Karpas-422 (cell line): ENCODE measurements around the gene OST4. TPM values are rescaled to one million over a fixed set of nuclear protein-coding genes. Genes with fewer than 3 reads are reported as not detected.
"Not testable (repeated sequence)": the region's sequence is repeated elsewhere in the genome, so short reads cannot be mapped to it uniquely, and the experiment has no call there.

Experiments used
- DNase-seq: peaks from one replicate; pipeline ENCODE4 v3.0.0-alpha.2; 2015
- H2AFZ ChIP-seq: fragments of 200-600 bp; sonication (generic); 2 replicates; pipeline ENCODE4 v1.6.1; 2014; ENCODE audit warnings: antibody characterized with exemption, low read length, mixed read lengths
- H3K27ac ChIP-seq: fragments of 200-600 bp; sonication (generic); 2 replicates; pipeline ENCODE4 v1.5.1; 2014; ENCODE audit warnings: mild to moderate bottlenecking, low read length, moderate library complexity
- H3K27me3 ChIP-seq: fragments of 200-600 bp; sonication (generic); 2 replicates; pipeline ENCODE4 v1.6.1; 2014; ENCODE audit warnings: low read length, mixed read lengths
- H3K36me3 ChIP-seq: fragments of 200-600 bp; sonication (generic); 2 replicates; pipeline ENCODE4 v1.6.1; 2014; ENCODE audit warnings: low read length, mixed read lengths; ENCODE audit not compliant: insufficient read depth
- H3K4me1 ChIP-seq: fragments of 200-600 bp; sonication (generic); 2 replicates; pipeline ENCODE4 v1.6.1; 2014; ENCODE audit warnings: mild to moderate bottlenecking, low read length, mixed read lengths
- H3K4me2 ChIP-seq: fragments of 200-600 bp; sonication (generic); 2 replicates; pipeline ENCODE4 v1.6.1; 2014; ENCODE audit warnings: low read length, low read depth, mild to moderate bottlenecking; ENCODE audit not compliant: poor library complexity, severe bottlenecking
- H3K4me3 ChIP-seq: fragments of 200-600 bp; sonication (generic); 2 replicates; pipeline ENCODE4 v1.5.1; 2014; ENCODE audit warnings: mild to moderate bottlenecking, antibody characterized with exemption, low read length, mixed read lengths
- H3K79me2 ChIP-seq: fragments of 200-600 bp; sonication (generic); 2 replicates; pipeline ENCODE4 v1.6.1; 2014; ENCODE audit warnings: mild to moderate bottlenecking, low read length, mixed read lengths
- H3K9ac ChIP-seq: fragments of 200-600 bp; sonication (generic); 2 replicates; pipeline ENCODE4 v1.6.0; 2014; ENCODE audit warnings: low read length
- H3K9me2 ChIP-seq: fragments of 200-600 bp; sonication (generic), shearing (Covaris generic); replicated peaks from 2 replicates; pipeline ENCODE4 v1.6.0; 2014; ENCODE audit warnings: mild to moderate bottlenecking, low read length, moderate library complexity; ENCODE audit not compliant: insufficient read depth
- H3K9me3 ChIP-seq: fragments of 300-700, 200-600 bp; sonication (generic); 2 replicates; pipeline ENCODE4 v1.6.1; 2014; ENCODE audit warnings: low read length, mixed read lengths
- H4K20me1 ChIP-seq: fragments of 200-600 bp; sonication (generic); 2 replicates; pipeline ENCODE4 v1.6.1; 2014; ENCODE audit warnings: mild to moderate bottlenecking, antibody characterized with exemption, low read length, low read depth; ENCODE audit not compliant: insufficient read depth
- total RNA-seq: library from RNA; depleted of rRNA; stranded (reverse); fragments of >200 nt; shearing (Covaris generic); gene quantifications from 2 replicates; pipeline ENCODE4 v1.2.3, GENCODE V29; 2014; ENCODE audit warnings: low replicate concordance; rRNA removed

OST4 gene
- total RNA-seq, result 201 and 402 TPM in 2 replicates

GRCh38 chr2:27071277-27071989 is at the start of gene OST4:
Gene OST4, minus strand, starts transcription at chr2:27071654.
- Histone ChIP-seq H3K4me2 (peak within 1 kb of the TSS; percentile 93), H3K9ac (peak within 1 kb of the TSS; percentile 79), H3K79me2 (peaks cover 30% of the 10 kb centered on the region), H3K36me3 (peaks cover 19% of the 10 kb centered on the region; the same call in 1 of the 2 replicates), H4K20me1 (no peaks in the 10 kb centered on the region; the same call in 1 of the 2 replicates), H2AFZ (peak within 1 kb of the TSS; percentile 43; the same call in 1 of the 2 replicates), H3K4me1 (peaks cover 36% of the 10 kb centered on the region), H3K9me3 (no peaks in the 10 kb centered on the region), H3K9me2 (no peaks in the 10 kb centered on the region), H3K4me3 (peak within 1 kb of the TSS; percentile 73), H3K27me3 (no peaks in the 10 kb centered on the region), H3K27ac (no peak within 1 kb of the TSS; the same call in 1 of the 2 replicates)
- peak; percentile 97 for DNase-seq

DNA sequence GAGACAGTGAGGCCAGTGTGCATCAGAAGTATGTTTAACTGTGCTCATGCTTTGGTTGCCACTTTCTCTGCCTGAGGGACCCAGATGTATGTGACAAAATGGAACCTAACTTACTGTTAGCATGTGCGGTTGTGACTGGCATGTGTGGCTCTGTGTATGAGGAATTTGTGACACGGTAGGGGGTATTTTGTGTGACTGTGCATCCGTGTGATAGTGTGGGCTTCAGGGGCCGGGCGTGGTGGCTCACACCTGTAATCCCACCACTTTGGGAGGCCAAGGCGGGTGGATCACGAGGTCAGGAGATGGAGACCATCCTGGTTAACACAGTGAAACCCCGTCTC is 47.8 kb upstream of the OST4 start:
- H3K27me3 ChIP-seq, H3K4me2 ChIP-seq, H3K4me3 ChIP-seq, H3K27ac ChIP-seq, H3K9me2 ChIP-seq, H4K20me1 ChIP-seq, H3K9ac ChIP-seq, H2AFZ ChIP-seq, DNase-seq, H3K36me3 ChIP-seq, H3K9me3 ChIP-seq, H3K79me2 ChIP-seq: not testable (repeated sequence)
- H3K4me1 ChIP-seq, result peaks cover 11% of the 10 kb centered on the region

DNA sequence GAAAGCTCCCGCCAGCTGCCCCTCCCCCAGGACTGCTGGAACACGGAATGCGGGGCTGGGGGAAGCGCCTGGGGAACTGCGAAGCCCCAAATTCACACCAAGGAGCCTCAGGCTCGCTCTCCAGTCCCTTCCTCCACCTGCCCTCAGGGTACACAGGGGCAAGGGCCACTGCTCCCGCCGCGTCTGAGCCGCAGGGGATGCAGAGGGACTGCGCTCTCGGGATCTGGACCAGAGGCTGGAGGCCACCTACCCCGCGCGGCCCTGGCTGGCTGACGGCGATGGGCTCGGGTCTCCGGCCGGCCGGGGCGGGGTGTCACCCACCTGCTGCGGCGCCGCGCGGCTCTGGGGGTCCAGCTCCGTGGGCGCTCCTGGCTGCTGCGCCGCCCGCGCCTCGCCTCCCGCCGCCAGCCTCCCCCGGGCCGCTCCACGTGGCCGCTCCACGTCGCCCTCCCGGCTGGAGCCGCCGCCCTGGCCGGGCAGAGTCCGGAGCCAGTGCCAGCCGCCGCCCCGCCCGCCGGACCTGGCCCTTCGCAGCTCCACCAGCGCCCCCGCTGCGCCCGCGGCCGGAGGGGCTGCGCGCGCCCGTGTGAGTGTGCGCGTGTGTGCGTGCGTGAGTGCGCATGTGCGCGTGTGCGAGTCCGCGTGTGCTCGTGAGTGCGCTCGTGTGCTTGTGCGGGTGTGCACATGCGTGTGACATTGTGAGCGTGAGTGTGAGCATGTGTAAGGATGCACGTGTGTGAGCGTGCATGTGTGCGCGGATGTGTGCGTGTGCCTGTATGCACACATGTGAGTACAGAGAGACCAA is 47.3 kb upstream of the OST4 start, which contains the start of gene CGREF1:
CGREF1 (minus strand) TSS at position 604 of the 805 bp plus-strand sequence. CDS start 14,762 bp downstream, outside the sequence.
- Histone ChIP-seq H3K27me3 (no peaks in the 10 kb centered on the region), H3K4me2 (no peak within 1 kb of the TSS), H4K20me1 (no peaks in the 10 kb centered on the region), H3K36me3 (no peaks in the 10 kb centered on the region), H3K9me3 (no peaks in the 10 kb centered on the region), H3K79me2 (no peaks in the 10 kb centered on the region), H3K27ac (no peak within 1 kb of the TSS), H2AFZ (no peak within 1 kb of the TSS), H3K4me3 (no peak within 1 kb of the TSS), H3K4me1 (peaks cover 5% of the 10 kb centered on the region), H3K9me2 (no peaks in the 10 kb centered on the region), H3K9ac (no peak within 1 kb of the TSS)
- no peak for DNase-seq

DNA sequence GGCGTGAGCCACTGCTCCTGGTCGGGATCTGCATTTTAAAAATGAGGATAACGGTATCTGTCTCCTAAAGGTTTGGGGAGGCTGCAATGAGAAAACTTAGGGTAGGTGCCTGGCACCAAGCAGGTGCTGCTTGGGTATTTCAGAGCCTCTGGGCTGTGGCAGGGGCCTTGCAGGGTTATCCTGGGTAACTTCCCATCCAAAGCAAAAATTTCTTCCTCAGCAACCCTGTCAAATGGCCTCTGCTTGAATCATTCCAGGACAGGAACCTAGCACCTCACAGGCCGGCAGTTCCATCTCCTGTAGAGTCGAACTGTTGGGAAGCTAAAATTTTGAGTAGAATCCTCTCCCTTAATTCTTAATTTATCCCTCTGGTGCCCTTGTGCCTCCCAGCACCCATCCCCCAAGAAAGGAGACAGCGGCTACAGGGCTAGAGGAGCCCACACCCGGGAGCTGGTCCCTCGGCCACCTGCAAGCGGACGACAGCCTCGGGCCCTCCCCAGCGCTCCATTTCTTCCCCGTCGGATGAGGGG is 46.6 kb upstream of the OST4 start:
- Histone ChIP-seq H3K4me2 (no peak overlapping the region), H2AFZ (no peak overlapping the region), H3K9ac (no peak overlapping the region), H3K4me1 (no peaks in the 10 kb centered on the region), H3K27me3 (no peaks in the 10 kb centered on the region), H3K36me3 (no peaks in the 10 kb centered on the region), H3K79me2 (no peaks in the 10 kb centered on the region), H3K4me3 (no peak overlapping the region), H3K9me3 (no peaks in the 10 kb centered on the region), H3K9me2 (no peaks in the 10 kb centered on the region), H3K27ac (no peak overlapping the region), H4K20me1 (no peaks in the 10 kb centered on the region)
- DNase-seq, result no peak

GRCh38 chr2:27115519-27115918 is 44.1 kb upstream of the OST4 start:
- no peak for DNase-seq
- Histone ChIP-seq H3K4me3 (no peak overlapping the region), H3K36me3 (no peaks in the 10 kb centered on the region), H3K4me1 (no peaks in the 10 kb centered on the region), H2AFZ (no peak overlapping the region), H3K9me2 (no peaks in the 10 kb centered on the region), H4K20me1 (no peaks in the 10 kb centered on the region), H3K79me2 (no peaks in the 10 kb centered on the region), H3K9ac (no peak overlapping the region), H3K27ac (no peak overlapping the region), H3K27me3 (no peaks in the 10 kb centered on the region), H3K4me2 (no peak overlapping the region), H3K9me3 (no peaks in the 10 kb centered on the region)

DNA sequence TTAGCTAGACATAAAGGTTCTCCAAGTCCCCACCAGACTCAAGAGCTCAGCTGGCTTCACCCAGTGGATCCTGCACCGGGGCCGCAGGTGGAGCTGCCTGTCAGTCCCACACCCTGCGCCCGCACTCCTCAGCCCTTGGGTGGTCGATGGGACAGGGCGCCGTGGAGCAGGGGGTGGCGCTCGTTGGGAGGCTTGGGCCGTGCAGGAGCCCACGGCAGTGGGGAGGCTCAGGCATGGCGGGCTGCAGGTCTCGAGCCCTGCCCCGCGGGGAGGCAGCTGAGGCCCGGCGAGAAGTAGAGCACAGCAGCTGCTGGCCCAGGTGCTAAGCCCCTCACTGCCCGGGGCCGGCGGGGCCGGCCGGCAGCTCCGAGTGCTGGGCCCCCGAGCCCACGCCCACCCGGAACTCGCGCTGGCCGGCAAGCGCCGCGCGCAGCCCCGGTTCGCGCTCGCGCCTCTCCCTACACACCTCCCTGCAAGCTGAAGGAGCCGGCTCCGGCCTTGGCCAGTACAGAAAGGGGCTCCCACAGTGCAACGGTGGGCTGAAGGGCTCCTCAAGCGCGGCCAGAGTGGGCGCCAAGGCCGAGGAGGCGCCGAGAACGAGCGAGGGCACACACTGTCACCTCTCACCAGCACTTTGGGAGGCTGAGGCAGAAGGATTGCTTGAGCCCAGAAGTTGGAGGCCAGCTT is 40.1 kb upstream of the OST4 start:
- not testable (repeated sequence) for H3K9ac ChIP-seq, H3K4me3 ChIP-seq, H3K36me3 ChIP-seq, DNase-seq, H3K9me3 ChIP-seq, H3K4me2 ChIP-seq, H3K27ac ChIP-seq, H3K27me3 ChIP-seq, H2AFZ ChIP-seq, H4K20me1 ChIP-seq, H3K79me2 ChIP-seq, H3K4me1 ChIP-seq, H3K9me2 ChIP-seq

GRCh38 chr2:27110603-27111352 is 39.3 kb upstream of the OST4 start:
- H3K4me3 ChIP-seq, H3K27me3 ChIP-seq, DNase-seq, H4K20me1 ChIP-seq, H3K79me2 ChIP-seq, H3K4me1 ChIP-seq, H3K9me3 ChIP-seq, H2AFZ ChIP-seq, H3K9me2 ChIP-seq, H3K27ac ChIP-seq, H3K4me2 ChIP-seq, H3K36me3 ChIP-seq, H3K9ac ChIP-seq: not testable (repeated sequence)
